GM12892 (cell line): ENCODE measurements around the gene PLCXD1.

Experiments used
- POLR2A ChIP-seq: IDR thresholded peaks from 2 replicates; pipeline ENCODE4 v1.6.1; 2011; ENCODE audit warnings: low read depth, low read length, control low read depth
- POLR2AphosphoS5 ChIP-seq: IDR thresholded peaks from 2 replicates; pipeline ENCODE4 v1.6.1; 2011; ENCODE audit warnings: low read depth, low read length, control low read depth
- TAF1 ChIP-seq: IDR thresholded peaks from 2 replicates; pipeline ENCODE4 v1.6.1; 2011; ENCODE audit warnings: low read depth, mild to moderate bottlenecking, control low read depth, low read length, borderline replicate concordance

DNA sequence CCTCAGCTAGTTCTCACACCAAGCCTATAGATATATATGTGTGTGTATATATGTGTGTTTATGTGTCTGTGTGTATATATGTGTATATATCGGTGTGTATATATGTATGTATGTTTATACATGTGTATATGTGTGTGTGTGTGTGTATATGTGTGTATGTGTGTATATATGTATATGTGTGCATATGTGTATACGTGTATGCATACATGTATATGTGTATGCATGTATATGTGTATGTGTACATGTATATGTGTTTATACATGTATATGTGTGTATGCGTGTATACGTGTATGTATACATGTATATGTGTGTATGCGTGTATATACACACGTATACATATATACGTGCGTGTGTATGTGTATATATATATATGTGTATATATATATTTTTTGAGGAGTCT, 19.2 kb downstream of the PLCXD1 start:
- TF ChIP-seq POLR2A (no peak), POLR2AphosphoS5 (no peak), TAF1 (no peak)
